Lower leg skin (tissue), 4 donors: ENCODE results near the gene ARHGEF12. TPM values are rescaled to one million over a fixed set of nuclear protein-coding genes. Genes with fewer than 3 reads are reported as not detected.
A peak's percentile ranks its signal among the peaks of the same experiment; 100 is the strongest.

Experiments used
- DNase-seq, 2 donors: peaks; one replicate each; pipeline ENCODE4 v3.0.0-alpha.2; 2019; ENCODE audit warnings: low spot score in 2 of 2
- H3K4me3 ChIP-seq: fragments of 200-600 bp; sonication (generic); 2 replicates; pipeline ENCODE4 v1.5.1; 2017; ENCODE audit warnings: mild to moderate bottlenecking, low read depth; ENCODE audit not compliant: poor library complexity, severe bottlenecking
- CTCF ChIP-seq, 3 donors: fragments of 450-650 bp; IDR thresholded peaks; one replicate each; pipeline ENCODE4 v1.5.1; 2016; ENCODE audit warnings: antibody characterized with exemption in 3 of 3, mild to moderate bottlenecking in 3 of 3, moderate library complexity in 2 of 3
- POLR2A ChIP-seq, 2 donors: fragments of 450-650 bp; IDR thresholded peaks; one replicate each; pipeline ENCODE4 v1.6.1; 2016 to 2017; ENCODE audit warnings: antibody characterized with exemption in 2 of 2, mild to moderate bottlenecking in 1 of 2, moderate library complexity in 1 of 2
- WGBS, 2 donors: methylation state at CpG; one replicate each; pipeline ENCODE4 v1.1.5; 2018; 5-methylcytosine and 5-hydroxymethylcytosine counted together
- intact Hi-C: fragments of 100-400 bp; cut with DNase I; formaldehyde crosslinking; loops from one replicate; pipeline ENCODE4 v1.15.0; 2023; ENCODE audit warnings: low total_unique reads
- total RNA-seq, 4 donors: library from RNA; depleted of rRNA; stranded (reverse); fragments of >200 nt; gene quantifications; one replicate each; pipeline ENCODE4 v1.1.0, GENCODE V29; 2016

ARHGEF12 gene, protein sequence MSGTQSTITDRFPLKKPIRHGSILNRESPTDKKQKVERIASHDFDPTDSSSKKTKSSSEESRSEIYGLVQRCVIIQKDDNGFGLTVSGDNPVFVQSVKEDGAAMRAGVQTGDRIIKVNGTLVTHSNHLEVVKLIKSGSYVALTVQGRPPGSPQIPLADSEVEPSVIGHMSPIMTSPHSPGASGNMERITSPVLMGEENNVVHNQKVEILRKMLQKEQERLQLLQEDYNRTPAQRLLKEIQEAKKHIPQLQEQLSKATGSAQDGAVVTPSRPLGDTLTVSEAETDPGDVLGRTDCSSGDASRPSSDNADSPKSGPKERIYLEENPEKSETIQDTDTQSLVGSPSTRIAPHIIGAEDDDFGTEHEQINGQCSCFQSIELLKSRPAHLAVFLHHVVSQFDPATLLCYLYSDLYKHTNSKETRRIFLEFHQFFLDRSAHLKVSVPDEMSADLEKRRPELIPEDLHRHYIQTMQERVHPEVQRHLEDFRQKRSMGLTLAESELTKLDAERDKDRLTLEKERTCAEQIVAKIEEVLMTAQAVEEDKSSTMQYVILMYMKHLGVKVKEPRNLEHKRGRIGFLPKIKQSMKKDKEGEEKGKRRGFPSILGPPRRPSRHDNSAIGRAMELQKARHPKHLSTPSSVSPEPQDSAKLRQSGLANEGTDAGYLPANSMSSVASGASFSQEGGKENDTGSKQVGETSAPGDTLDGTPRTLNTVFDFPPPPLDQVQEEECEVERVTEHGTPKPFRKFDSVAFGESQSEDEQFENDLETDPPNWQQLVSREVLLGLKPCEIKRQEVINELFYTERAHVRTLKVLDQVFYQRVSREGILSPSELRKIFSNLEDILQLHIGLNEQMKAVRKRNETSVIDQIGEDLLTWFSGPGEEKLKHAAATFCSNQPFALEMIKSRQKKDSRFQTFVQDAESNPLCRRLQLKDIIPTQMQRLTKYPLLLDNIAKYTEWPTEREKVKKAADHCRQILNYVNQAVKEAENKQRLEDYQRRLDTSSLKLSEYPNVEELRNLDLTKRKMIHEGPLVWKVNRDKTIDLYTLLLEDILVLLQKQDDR (N-terminal part only)
- 100 to 1,000 TPM; 124 to 153 (median 132) TPM for total RNA-seq

DNA sequence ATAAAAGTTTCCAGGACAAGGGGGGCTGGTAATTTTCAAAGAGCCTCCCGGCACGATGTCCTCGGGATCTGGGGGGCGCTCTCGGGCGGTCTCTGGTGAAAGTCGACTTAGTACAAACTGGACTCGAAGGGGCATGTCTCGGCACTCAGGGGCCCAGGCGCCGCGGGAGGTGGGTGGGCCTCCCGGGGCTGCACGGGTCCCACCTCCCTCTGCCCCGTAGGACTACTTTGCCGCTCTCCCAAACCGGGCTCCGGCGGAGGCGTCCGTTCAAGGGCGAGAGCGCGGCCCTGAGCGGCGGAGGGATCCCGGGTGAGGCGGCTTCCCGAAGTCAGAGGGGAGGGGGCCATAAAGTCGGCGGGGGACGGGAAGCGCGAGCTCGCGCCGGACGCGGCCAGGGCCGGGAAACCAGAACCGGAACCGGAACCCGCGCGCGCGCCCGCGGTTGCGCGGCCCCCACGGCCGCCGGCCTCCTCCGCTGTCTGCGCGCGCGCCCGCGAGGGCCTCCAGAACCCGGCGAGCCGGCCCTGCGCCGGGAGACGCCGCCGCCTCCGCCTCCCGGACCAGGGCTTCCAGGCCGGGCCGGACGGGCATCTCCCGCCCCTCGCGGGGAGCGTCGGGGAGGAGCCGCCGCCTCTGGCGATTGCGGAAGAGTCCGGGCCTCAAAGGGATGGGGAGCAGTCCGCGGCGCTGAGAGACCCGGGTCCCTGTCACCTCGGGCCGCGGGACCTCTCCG is at the start of gene ARHGEF12:
ARHGEF12 (plus strand) TSS at position 506 of the 733 bp plus-strand sequence. CDS start 831 bp downstream, outside the sequence.
- 1% methylated on average over 40 to 42 of the region's 92 CpGs for WGBS, 2 donors
- intact Hi-C loops, result no loop called here

GRCh38 chr11:120288021-120288420 is 48.2 kb upstream of the ARHGEF12 start:
- no peak overlapping the region for H3K4me3 ChIP-seq
- WGBS, 2 donors, result 70 to 78% methylated on average over 2 of the region's 2 CpGs
- no peak for DNase-seq
- TF ChIP-seq CTCF (IDR thresholded peaks at IDR 0.05) (no peak), POLR2A (IDR thresholded peaks at IDR 0.05) (no peak)
- intact Hi-C loops, result no loop called here

More for the DNA sequence above, at the start of gene ARHGEF12:
- DNase-seq, result peak; percentile 93 to 99
- no peak for TF ChIP-seq POLR2A (IDR thresholded peaks at IDR 0.05)
- TF ChIP-seq CTCF (IDR thresholded peaks at IDR 0.05), result no peak
- peak within 1 kb of the TSS; percentile 64 for H3K4me3 ChIP-seq

- no peak overlapping the region for H3K4me3 ChIP-seq
- WGBS, 2 donors, result 71 to 79% methylated on average over 9 of the region's 9 CpGs
- intact Hi-C loops, result no loop called here
- no peak for TF ChIP-seq POLR2A (IDR thresholded peaks at IDR 0.05)
- no peak for TF ChIP-seq CTCF (IDR thresholded peaks at IDR 0.05)
- no peak for DNase-seq
Measured at GRCh38 chr11:120289426-120289825, 46.8 kb upstream of the ARHGEF12 start.

- intact Hi-C loops, result no loop called here
- no peak overlapping the region for H3K4me3 ChIP-seq
- 51 to 58% methylated on average over 3 of the region's 3 CpGs for WGBS, 2 donors
- DNase-seq, result no peak
- TF ChIP-seq POLR2A (IDR thresholded peaks at IDR 0.05), result no peak
- TF ChIP-seq CTCF (IDR thresholded peaks at IDR 0.05), result no peak
Measured at GRCh38 chr11:120290956-120291355, 45.3 kb upstream of the ARHGEF12 start.
